Measurements from ENCODE around the gene C2orf76.

The C2orf76 gene

DNA sequence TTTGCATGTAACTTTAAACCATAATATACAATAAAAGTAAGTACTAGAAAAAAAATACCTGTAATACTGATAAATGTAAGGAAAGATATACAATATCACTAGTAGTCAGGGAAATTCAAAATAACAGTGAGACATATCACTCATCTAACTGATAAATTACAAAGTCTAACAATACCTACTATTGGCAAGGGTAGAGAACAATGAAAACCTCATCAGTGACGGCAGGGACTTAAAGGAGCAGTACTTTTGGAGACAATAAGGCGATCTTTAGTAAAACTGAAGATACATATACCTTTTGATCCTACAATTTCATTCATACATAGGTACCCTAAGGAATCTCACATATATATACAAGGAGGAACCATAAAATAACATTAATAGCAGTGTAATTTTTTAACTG lies 24.9 kb downstream of the C2orf76 start:
- no peaks in the 10 kb centered on the region for H3K79me2 ChIP-seq (ENCODE audit: insufficient read depth, low read length)

GRCh38 chr2:119339562-119339923 lies 27.1 kb downstream of the C2orf76 start:
- Histone ChIP-seq H3K9ac (ENCODE audit: low read length) (no peak overlapping the region), H3K9me3 (ENCODE audit: low read length) (no peaks in the 10 kb centered on the region), H3K4me1 (ENCODE audit: insufficient read depth, low read length, severe bottlenecking) (peaks cover 9% of the 10 kb centered on the region), H3K27me3 (ENCODE audit: insufficient read depth, low read length) (no peaks in the 10 kb centered on the region), H4K20me1 (ENCODE audit: insufficient read depth, low read length) (no peaks in the 10 kb centered on the region), H2AFZ (ENCODE audit: low read length) (no peak overlapping the region), H3K9me2 (ENCODE audit: low read depth, low read length) (no peaks in the 10 kb centered on the region), H3K4me2 (ENCODE audit: low read length) (peak overlapping the region; percentile 27; the same call in 1 of the 2 replicates), H3K27ac (ENCODE audit: low read depth, low read length, poor library complexity, severe bottlenecking) (no peak overlapping the region), H3F3A (ENCODE audit: insufficient read depth, low read length) (no peaks in the 10 kb centered on the region), H3K4me3 (ENCODE audit: low read depth, low read length, poor library complexity, severe bottlenecking) (no peak overlapping the region), H3K36me3 (ENCODE audit: insufficient read depth, low read length) (no peaks in the 10 kb centered on the region), H3K79me2 (ENCODE audit: insufficient read depth, low read length) (no peaks in the 10 kb centered on the region)
- TF ChIP-seq, protein P1, sequence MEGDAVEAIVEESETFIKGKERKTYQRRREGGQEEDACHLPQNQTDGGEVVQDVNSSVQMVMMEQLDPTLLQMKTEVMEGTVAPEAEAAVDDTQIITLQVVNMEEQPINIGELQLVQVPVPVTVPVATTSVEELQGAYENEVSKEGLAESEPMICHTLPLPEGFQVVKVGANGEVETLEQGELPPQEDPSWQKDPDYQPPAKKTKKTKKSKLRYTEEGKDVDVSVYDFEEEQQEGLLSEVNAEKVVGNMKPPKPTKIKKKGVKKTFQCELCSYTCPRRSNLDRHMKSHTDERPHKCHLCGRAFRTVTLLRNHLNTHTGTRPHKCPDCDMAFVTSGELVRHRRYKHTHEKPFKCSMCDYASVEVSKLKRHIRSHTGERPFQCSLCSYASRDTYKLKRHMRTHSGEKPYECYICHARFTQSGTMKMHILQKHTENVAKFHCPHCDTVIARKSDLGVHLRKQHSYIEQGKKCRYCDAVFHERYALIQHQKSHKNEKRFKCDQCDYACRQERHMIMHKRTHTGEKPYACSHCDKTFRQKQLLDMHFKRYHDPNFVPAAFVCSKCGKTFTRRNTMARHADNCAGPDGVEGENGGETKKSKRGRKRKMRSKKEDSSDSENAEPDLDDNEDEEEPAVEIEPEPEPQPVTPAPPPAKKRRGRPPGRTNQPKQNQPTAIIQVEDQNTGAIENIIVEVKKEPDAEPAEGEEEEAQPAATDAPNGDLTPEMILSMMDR (IDR thresholded peaks at IDR 0.05; ENCODE audit: low read length): no peak
- no peak for TF ChIP-seq EZH2 (IDR thresholded peaks at IDR 0.05; ENCODE audit: borderline replicate concordance, low read length)

More for the DNA sequence above, 24.9 kb downstream of the C2orf76 start:
- Histone ChIP-seq H3K27me3 (ENCODE audit: insufficient read depth, low read length) (no peaks in the 10 kb centered on the region), H3F3A (ENCODE audit: insufficient read depth, low read length) (no peaks in the 10 kb centered on the region), H2AFZ (ENCODE audit: low read length) (no peak overlapping the region), H3K4me2 (ENCODE audit: low read length) (no peak overlapping the region), H3K9me3 (ENCODE audit: low read length) (no peaks in the 10 kb centered on the region), H3K27ac (ENCODE audit: low read depth, low read length, poor library complexity, severe bottlenecking) (no peak overlapping the region), H3K9me2 (ENCODE audit: low read depth, low read length) (no peaks in the 10 kb centered on the region), H4K20me1 (ENCODE audit: insufficient read depth, low read length) (no peaks in the 10 kb centered on the region), H3K4me1 (ENCODE audit: insufficient read depth, low read length, severe bottlenecking) (peaks cover 9% of the 10 kb centered on the region), H3K4me3 (ENCODE audit: low read depth, low read length, poor library complexity, severe bottlenecking) (no peak overlapping the region), H3K9ac (ENCODE audit: low read length) (no peak overlapping the region), H3K36me3 (ENCODE audit: insufficient read depth, low read length) (no peaks in the 10 kb centered on the region)
- TF ChIP-seq, protein P1 (IDR thresholded peaks at IDR 0.05; ENCODE audit: low read length): no peak
- no peak for TF ChIP-seq EZH2 (IDR thresholded peaks at IDR 0.05; ENCODE audit: borderline replicate concordance, low read length)

- no peaks in the 10 kb centered on the region for H3K27me3 ChIP-seq (ENCODE audit: insufficient read depth, low read length)
- no peak overlapping the region for H3K27ac ChIP-seq (ENCODE audit: low read depth, low read length, poor library complexity, severe bottlenecking)
- H3K4me3 ChIP-seq (ENCODE audit: low read depth, low read length, poor library complexity, severe bottlenecking): no peak overlapping the region
- H4K20me1 ChIP-seq (ENCODE audit: insufficient read depth, low read length): no peaks in the 10 kb centered on the region
- H3K9me2 ChIP-seq (ENCODE audit: low read depth, low read length): no peaks in the 10 kb centered on the region
- H3K9ac ChIP-seq (ENCODE audit: low read length): no peak overlapping the region
- no peak for TF ChIP-seq EZH2 (IDR thresholded peaks at IDR 0.05; ENCODE audit: borderline replicate concordance, low read length)
- TF ChIP-seq, protein P1 (IDR thresholded peaks at IDR 0.05; ENCODE audit: low read length): no peak
- H3K4me1 ChIP-seq (ENCODE audit: insufficient read depth, low read length, severe bottlenecking): peaks cover 9% of the 10 kb centered on the region
- H2AFZ ChIP-seq (ENCODE audit: low read length): no peak overlapping the region
- no peaks in the 10 kb centered on the region for H3K36me3 ChIP-seq (ENCODE audit: insufficient read depth, low read length)
- no peaks in the 10 kb centered on the region for H3K9me3 ChIP-seq (ENCODE audit: low read length)
- H3K4me2 ChIP-seq (ENCODE audit: low read length): peak overlapping the region; percentile 27; the same call in 1 of the 2 replicates
- H3K79me2 ChIP-seq (ENCODE audit: insufficient read depth, low read length): no peaks in the 10 kb centered on the region
- H3F3A ChIP-seq (ENCODE audit: insufficient read depth, low read length): no peaks in the 10 kb centered on the region
These were observed 27.6 kb downstream of the C2orf76 start for GRCh38 chr2:119338826-119339561.

All from OCI-LY1 (cell line).